ENCODE results near the gene NOL12. TPM values are rescaled to one million over a fixed set of nuclear protein-coding genes. Genes with fewer than 3 reads are reported as not detected.

NOL12 gene
- 10 to 100 TPM; 50.3 to 52.0 TPM for total RNA-seq
- 10 to 100 TPM; 38.8 to 51.6 TPM for polyA plus RNA-seq

- POLR2A ChIA-PET (ENCODE audit: partially characterized antibody): interaction anchor here (0.6 to 8.4 kb wide), 16 partner anchors 10 to 176 kb away, joined by 3 to 90 read pairs (median 6); partner anchors contain the start of genes GGA1, LGALS1, PDXP and SH3BP1
- CTCF ChIA-PET (ENCODE audit: partially characterized antibody): interaction anchor here (0.9 to 22.7 kb wide), 8 partner anchors 25 to 131 kb away, joined by 3 to 558 read pairs (median 5); partner anchors contain the start of genes GGA1, PDXP and SH3BP1
- Histone ChIP-seq H3K27ac (ENCODE audit: low read depth, low read length) (peak within 1 kb of the TSS; percentile 92), H3K9me3 (ENCODE audit: control insufficient read depth in 1 of 2, low read length in 2 of 2) (no peaks in the 10 kb centered on the region), H3K27me3 (ENCODE audit: insufficient read depth, low read length) (no peaks in the 10 kb centered on the region), H3K4me3 (ENCODE audit: low read length in 2 of 2) (peak within 1 kb of the TSS; percentile 79 to 96), H3K36me3 (ENCODE audit: insufficient read depth, low read length) (peaks cover 26% of the 10 kb centered on the region), H3K4me1 (ENCODE audit: insufficient read depth, low read length) (peaks cover 25% of the 10 kb centered on the region)
- Mint-ChIP-seq H3K27ac (peak within 1 kb of the TSS; percentile 91 to 98 (median 95)), H3K4me1 (peaks cover 16 to 34% (median 25%) of the 10 kb centered on the region in 4 donors), H3K4me3 (peak within 1 kb of the TSS; percentile 91 to 98 (median 96)), H3K27me3 (no peaks in the 10 kb centered on the region), H3K9me3 (no peaks in the 10 kb centered on the region), H3K36me3 (peaks cover 17 to 33% of the 10 kb centered on the region in 2 donors)
- intact Hi-C loops (cut with micrococcal nuclease): loop anchor here (1.0 to 10.0 kb wide), 2 partner anchors 59 to 78 kb away; partner anchors contain the start of gene GGA1
- peak; percentile 76 to 82 (median 77) for DNase-seq
Observed at GRCh38 chr22:37686002-37686982, at the start of gene NOL12. TSS of gene NOL12 (plus strand) at chr22:37686343. CDS start at chr22:37686393, 50 bp downstream.

- Mint-ChIP-seq H3K4me1 (peaks cover 44 to 87% (median 60%) of the 10 kb centered on the region in 4 donors), H3K27ac (peak overlapping the region; percentile 87 to 94 (median 91)), H3K27me3 (no peaks in the 10 kb centered on the region), H3K9me3 (no peaks in the 10 kb centered on the region), H3K4me3 (peak overlapping the region in 6 of 8 donors; percentile 9 to 96 (median 68)), H3K36me3 (peaks cover 0 to 27% of the 10 kb centered on the region in 2 donors)
- H3K9me3 ChIP-seq (ENCODE audit: control insufficient read depth in 1 of 2, low read length in 2 of 2): no peaks in the 10 kb centered on the region
- no peaks in the 10 kb centered on the region for H3K27me3 ChIP-seq (ENCODE audit: insufficient read depth, low read length)
- ChIA-PET CTCF (ENCODE audit: partially characterized antibody) (interaction anchor here (1.0 to 22.8 kb wide), 10 partner anchors 3 to 70 kb away, joined by 4 to 558 read pairs (median 10); partner anchors contain the start of genes GGA1, LGALS1, NOL12 and PDXP), POLR2A (ENCODE audit: partially characterized antibody) (interaction anchor here (0.8 to 12.1 kb wide), 9 partner anchors 8 to 49 kb away, joined by 3 to 247 read pairs (median 17); partner anchors contain the start of genes GGA1, LGALS1, NOL12 and PDXP)
- H3K36me3 ChIP-seq (ENCODE audit: insufficient read depth, low read length): peaks cover 4% of the 10 kb centered on the region
- intact Hi-C loops (cut with micrococcal nuclease): loop anchor here (10.0 kb wide), 1 partner anchor 208 kb away; the partner anchor contains the start of genes ANKRD54 and EIF3L
- H3K4me1 ChIP-seq (ENCODE audit: insufficient read depth, low read length): peaks cover 88% of the 10 kb centered on the region
- no peak for DNase-seq
- H3K4me3 ChIP-seq (ENCODE audit: low read length in 2 of 2): no peak overlapping the region
- peak overlapping the region; percentile 64 for H3K27ac ChIP-seq (ENCODE audit: low read depth, low read length)
Observed at GRCh38 chr22:37636949-37637273, 49.2 kb upstream of the NOL12 start.

- Mint-ChIP-seq H3K36me3 (peaks cover 5 to 34% of the 10 kb centered on the region in 2 donors), H3K4me3 (peak overlapping the region; percentile 89 to 98 (median 92))
Observed at GRCh38 chr22:37638391-37639069, 47.6 kb upstream of the NOL12 start.

GRCh38 chr22:37639070-37639760, 46.9 kb upstream of the NOL12 start, which contains the start of gene SH3BP1:
TSS of gene SH3BP1 (plus strand) at chr22:37639669. CDS start at chr22:37639788, 119 bp downstream.
- Mint-ChIP-seq H3K9me3 (no peaks in the 10 kb centered on the region), H3K4me3 (peak within 1 kb of the TSS; percentile 90 to 100 (median 94)), H3K27ac (peak within 1 kb of the TSS; percentile 90 to 97 (median 94)), H3K36me3 (peaks cover 10 to 36% of the 10 kb centered on the region in 2 donors), H3K27me3 (no peaks in the 10 kb centered on the region), H3K4me1 (peaks cover 40 to 86% (median 62%) of the 10 kb centered on the region in 4 donors)
- Histone ChIP-seq H3K27me3 (ENCODE audit: insufficient read depth, low read length) (no peaks in the 10 kb centered on the region), H3K36me3 (ENCODE audit: insufficient read depth, low read length) (peaks cover 24% of the 10 kb centered on the region), H3K9me3 (ENCODE audit: control insufficient read depth in 1 of 2, low read length in 2 of 2) (no peaks in the 10 kb centered on the region), H3K27ac (ENCODE audit: low read depth, low read length) (peak within 1 kb of the TSS; percentile 64), H3K4me3 (ENCODE audit: low read length in 2 of 2) (peak within 1 kb of the TSS; percentile 75 to 84), H3K4me1 (ENCODE audit: insufficient read depth, low read length) (peaks cover 85% of the 10 kb centered on the region)
- ChIA-PET POLR2A (ENCODE audit: partially characterized antibody) (interaction anchor here (0.6 to 12.1 kb wide), 12 partner anchors 10 to 47 kb away, joined by 3 to 247 read pairs (median 8); partner anchors contain the start of genes GGA1, LGALS1, NOL12 and PDXP), CTCF (ENCODE audit: partially characterized antibody) (interaction anchor here (0.9 to 20.3 kb wide), 4 partner anchors 12 to 41 kb away, joined by 3 to 558 read pairs (median 304); partner anchors contain the start of genes GGA1, LGALS1, NOL12 and PDXP)
- intact Hi-C loops (cut with micrococcal nuclease): loop anchor here (1.0 to 10.0 kb wide), 5 partner anchors 16 to 206 kb away; partner anchors contain the start of genes ANKRD54, EIF3L, GGA1 and PDXP
- peak; percentile 49 to 63 (median 50) for DNase-seq

More at GRCh38 chr22:37638391-37639069, 47.6 kb upstream of the NOL12 start:
- Mint-ChIP-seq H3K9me3 (no peaks in the 10 kb centered on the region), H3K4me1 (peaks cover 42 to 88% (median 63%) of the 10 kb centered on the region in 4 donors), H3K27ac (peak overlapping the region; percentile 84 to 96 (median 92)), H3K27me3 (no peaks in the 10 kb centered on the region)
- POLR2A ChIA-PET (ENCODE audit: partially characterized antibody): interaction anchor here (0.9 to 12.1 kb wide), 8 partner anchors 10 to 48 kb away, joined by 3 to 247 read pairs (median 56); partner anchors contain the start of genes GGA1, LGALS1, NOL12 and PDXP
- Histone ChIP-seq H3K9me3 (ENCODE audit: control insufficient read depth in 1 of 2, low read length in 2 of 2) (no peaks in the 10 kb centered on the region), H3K27me3 (ENCODE audit: insufficient read depth, low read length) (no peaks in the 10 kb centered on the region), H3K4me1 (ENCODE audit: insufficient read depth, low read length) (peaks cover 88% of the 10 kb centered on the region), H3K4me3 (ENCODE audit: low read length in 2 of 2) (peak overlapping the region; percentile 33 to 75), H3K27ac (ENCODE audit: low read depth, low read length) (peak overlapping the region; percentile 64), H3K36me3 (ENCODE audit: insufficient read depth, low read length) (peaks cover 19% of the 10 kb centered on the region)
- intact Hi-C loops (cut with micrococcal nuclease): loop anchor here (1.0 to 10.0 kb wide), 6 partner anchors 11 to 206 kb away; partner anchors contain the start of genes ANKRD54, EIF3L, GGA1 and PDXP
- DNase-seq: peak; percentile 39 to 55 (median 49)
- CTCF ChIA-PET (ENCODE audit: partially characterized antibody): interaction anchor here (0.9 to 22.8 kb wide), 6 partner anchors 1 to 41 kb away, joined by 3 to 558 read pairs (median 75); partner anchors contain the start of genes GGA1, LGALS1, NOL12 and PDXP

- peaks cover 78% of the 10 kb centered on the region for H3K4me1 ChIP-seq (ENCODE audit: insufficient read depth, low read length)
- H3K4me3 ChIP-seq (ENCODE audit: low read length in 2 of 2): peak overlapping the region; percentile 75 to 84
- H3K9me3 ChIP-seq (ENCODE audit: control insufficient read depth in 1 of 2, low read length in 2 of 2): no peaks in the 10 kb centered on the region
- Mint-ChIP-seq H3K27ac (peak overlapping the region; percentile 86 to 97 (median 91)), H3K4me3 (peak overlapping the region; percentile 90 to 100 (median 94)), H3K27me3 (no peaks in the 10 kb centered on the region), H3K4me1 (peaks cover 35 to 83% (median 59%) of the 10 kb centered on the region in 4 donors), H3K36me3 (peaks cover 10 to 40% of the 10 kb centered on the region in 2 donors), H3K9me3 (no peaks in the 10 kb centered on the region)
- no peaks in the 10 kb centered on the region for H3K27me3 ChIP-seq (ENCODE audit: insufficient read depth, low read length)
- POLR2A ChIA-PET (ENCODE audit: partially characterized antibody): interaction anchor here (0.6 to 12.1 kb wide), 12 partner anchors 10 to 48 kb away, joined by 3 to 247 read pairs (median 4); partner anchors contain the start of genes GGA1, LGALS1, NOL12 and PDXP
- peak overlapping the region; percentile 64 for H3K27ac ChIP-seq (ENCODE audit: low read depth, low read length)
- intact Hi-C loops (cut with micrococcal nuclease): loop anchor here (1.0 to 10.0 kb wide), 5 partner anchors 17 to 205 kb away; partner anchors contain the start of genes ANKRD54, EIF3L, GGA1 and PDXP
- DNase-seq: peak in 2 of 5 donors; percentile 30 to 71
- peaks cover 32% of the 10 kb centered on the region for H3K36me3 ChIP-seq (ENCODE audit: insufficient read depth, low read length)
- CTCF ChIA-PET (ENCODE audit: partially characterized antibody): interaction anchor here (0.9 to 20.3 kb wide), 5 partner anchors 13 to 40 kb away, joined by 3 to 558 read pairs (median 221); partner anchors contain the start of genes GGA1, LGALS1, NOL12 and PDXP
Observed at GRCh38 chr22:37639771-37640590, 46.2 kb upstream of the NOL12 start.
